ENCODE data around the gene TTLL3. TPM values are rescaled to one million over a fixed set of nuclear protein-coding genes. Genes with fewer than 3 reads are reported as not detected.
"Not testable (repeated sequence)": the region's sequence is repeated elsewhere in the genome, so short reads cannot be mapped to it uniquely, and the experiment has no call there.

TTLL3 gene
- total RNA-seq, 1 donor from 2014 or later: 7.1 TPM

DNA sequence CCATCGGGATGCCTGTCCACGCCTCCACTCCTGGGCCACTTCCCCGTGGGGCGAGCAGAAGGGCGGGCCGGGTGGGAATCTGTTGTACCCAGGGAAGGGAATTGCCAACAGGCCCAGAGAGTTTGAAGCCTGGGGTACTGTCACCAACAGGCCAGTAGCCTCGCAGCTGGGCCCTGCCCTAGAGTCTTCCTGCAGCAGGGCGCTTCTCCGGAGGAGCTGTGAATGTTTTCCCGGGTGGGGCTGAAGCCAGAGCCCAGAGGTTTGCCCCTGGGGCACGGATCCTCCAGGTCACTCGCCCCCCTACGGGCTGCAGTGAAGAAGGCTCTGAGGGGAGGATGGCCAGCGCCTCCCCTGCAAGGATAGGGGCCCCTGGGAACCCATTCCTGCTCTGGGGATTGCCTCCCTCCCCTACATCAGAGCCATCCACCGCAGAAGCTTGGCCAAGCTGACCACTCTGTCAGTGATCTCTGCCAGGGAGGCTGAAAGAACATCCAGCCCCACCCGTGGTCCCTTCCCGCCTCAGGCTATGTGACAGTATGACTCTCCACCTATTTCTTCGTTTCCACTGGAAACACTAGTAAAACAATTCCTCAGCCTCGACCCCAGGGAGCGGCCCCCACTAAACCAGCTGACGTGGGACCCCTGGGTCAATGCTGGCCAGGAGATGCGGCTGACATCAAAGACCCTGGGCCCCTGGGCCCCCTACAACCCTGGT lies 53.2 kb downstream of the TTLL3 start:
- DNase-seq (ENCODE audit: low spot score) (no peak), ATAC-seq (no peak)

DNA sequence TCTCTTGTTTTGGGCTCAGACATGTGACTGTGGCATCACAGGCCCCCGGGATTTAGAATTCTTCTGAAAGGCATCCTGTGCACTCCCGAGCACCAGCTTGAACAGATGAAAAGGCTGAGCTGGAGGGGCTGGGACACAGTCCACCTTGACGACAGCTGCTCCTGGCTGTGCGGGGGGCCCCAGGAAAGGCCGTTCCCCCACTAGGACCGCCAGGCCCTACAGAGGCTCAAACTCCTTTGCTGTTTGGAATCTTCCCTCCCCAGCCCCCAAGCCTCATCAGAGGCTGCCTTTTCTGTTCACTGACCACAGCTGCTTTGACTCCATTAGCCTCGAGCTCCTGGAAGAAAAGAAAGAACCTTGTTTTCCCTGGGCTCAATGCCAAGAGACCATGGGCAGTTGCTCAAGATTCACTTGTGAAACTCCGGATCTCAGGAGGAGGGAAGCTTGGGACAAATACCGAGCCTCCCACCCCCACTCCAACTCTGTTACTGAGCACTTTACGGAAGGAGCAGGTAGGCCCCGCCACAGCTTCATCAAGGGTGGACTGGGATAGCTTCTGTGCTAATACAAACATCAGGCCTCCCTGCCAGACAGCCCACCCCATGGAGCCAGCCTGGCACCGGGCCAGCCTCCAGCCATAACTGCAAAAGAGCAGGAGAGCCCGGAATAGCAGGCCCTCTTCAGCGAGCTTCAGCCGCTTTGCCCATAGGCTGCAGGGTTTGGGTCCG lies 54.3 kb downstream of the TTLL3 start:
- DNase-seq (ENCODE audit: low spot score): no peak
- ATAC-seq: no peak

DNA sequence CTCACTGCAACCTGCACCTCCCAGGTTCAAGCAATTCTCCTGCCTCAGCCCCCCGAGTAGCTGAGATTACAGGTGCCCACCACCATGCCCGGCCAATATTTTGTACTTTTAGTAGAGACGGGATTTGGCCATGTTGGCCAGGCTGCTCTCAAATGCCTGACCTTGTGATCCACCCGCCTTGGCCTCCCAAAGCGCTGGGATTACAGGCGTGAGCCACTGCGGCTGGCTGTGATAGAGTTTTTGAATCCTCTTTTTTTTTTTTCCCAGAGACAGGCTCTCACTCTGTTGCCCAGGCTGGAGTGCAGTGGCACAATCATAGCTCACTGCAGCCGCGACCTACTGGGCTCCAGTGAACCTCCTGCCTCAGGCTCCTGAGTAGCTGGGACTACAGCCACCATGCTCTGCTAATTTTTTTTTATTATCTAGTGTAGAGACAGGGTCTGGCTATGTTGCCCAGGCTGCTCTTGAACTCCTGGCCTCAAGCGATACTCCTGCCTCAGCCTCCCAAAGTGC lies 55.1 kb downstream of the TTLL3 start:
- DNase-seq (ENCODE audit: low spot score); ATAC-seq: not testable (repeated sequence)

DNA sequence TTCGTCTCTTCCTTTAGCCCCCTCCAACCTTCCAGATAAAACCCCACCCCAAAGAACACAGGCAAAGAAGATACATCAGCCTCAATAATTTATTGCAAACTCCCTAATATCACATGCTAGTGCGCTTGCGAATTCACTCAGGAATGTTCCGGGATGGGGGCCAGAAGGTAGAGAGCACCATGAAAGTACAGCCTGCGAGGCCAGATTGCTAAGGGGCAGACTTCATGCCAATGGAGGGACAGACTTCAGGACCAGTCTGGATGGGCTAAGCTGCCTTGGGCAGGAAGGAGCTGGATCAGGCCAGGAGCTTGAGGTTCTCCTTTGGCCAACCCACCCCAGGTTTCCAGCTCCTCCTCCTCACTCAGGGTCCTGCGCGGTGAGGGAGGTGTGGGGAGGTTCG lies 56.6 kb downstream of the TTLL3 start:
- DNase-seq (ENCODE audit: low spot score) (no peak), ATAC-seq (no peak)

- ATAC-seq (no peak), DNase-seq (ENCODE audit: low spot score) (no peak)
Observed at GRCh38 chr3:9867106-9867505, 57.0 kb downstream of the TTLL3 start.

DNA sequence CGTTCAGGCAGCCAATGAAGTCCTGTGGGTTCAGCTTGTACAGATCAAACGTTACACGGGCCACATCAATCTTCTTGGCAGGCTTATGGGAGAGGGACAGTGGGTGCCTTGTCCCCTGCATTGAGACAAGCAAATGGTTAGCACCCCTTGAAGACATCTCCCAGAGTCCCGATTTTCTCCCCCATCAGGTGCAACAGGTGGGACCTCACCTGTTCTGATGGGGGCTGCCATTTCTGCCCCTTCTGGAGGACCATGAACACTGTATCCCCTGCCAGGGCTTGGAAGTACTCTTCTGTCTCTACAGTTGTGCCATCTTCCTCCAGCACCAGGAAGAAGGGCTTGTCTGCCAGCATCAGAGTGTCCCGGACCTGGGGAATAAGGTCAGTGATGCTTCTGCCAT lies 59.9 kb downstream of the TTLL3 start:
- ATAC-seq: no peak
- no peak for DNase-seq (ENCODE audit: low spot score)

DNA sequence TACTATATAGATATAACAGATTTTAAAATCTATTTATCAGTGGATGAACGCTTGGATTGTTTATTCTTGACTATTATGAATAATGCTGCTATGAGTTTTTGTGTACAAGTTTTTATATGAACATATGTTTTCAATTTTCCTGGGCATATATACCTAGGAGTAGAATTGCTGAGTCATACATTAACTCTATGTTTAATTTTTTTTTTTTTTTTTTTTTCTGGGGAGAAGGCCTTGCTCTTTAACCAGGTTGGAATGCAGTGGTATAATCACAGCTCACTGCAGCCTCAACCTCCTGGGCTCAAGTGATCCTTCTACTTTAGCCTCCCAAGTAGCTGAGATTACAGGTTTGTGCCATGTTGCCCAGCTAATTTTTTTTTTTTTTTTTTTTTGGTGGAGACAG lies 60.9 kb downstream of the TTLL3 start:
- ATAC-seq: no peak
- DNase-seq (ENCODE audit: low spot score): no peak

- not testable (repeated sequence) for ATAC-seq
Observed at GRCh38 chr3:9872067-9872466, 62.0 kb downstream of the TTLL3 start.

DNA sequence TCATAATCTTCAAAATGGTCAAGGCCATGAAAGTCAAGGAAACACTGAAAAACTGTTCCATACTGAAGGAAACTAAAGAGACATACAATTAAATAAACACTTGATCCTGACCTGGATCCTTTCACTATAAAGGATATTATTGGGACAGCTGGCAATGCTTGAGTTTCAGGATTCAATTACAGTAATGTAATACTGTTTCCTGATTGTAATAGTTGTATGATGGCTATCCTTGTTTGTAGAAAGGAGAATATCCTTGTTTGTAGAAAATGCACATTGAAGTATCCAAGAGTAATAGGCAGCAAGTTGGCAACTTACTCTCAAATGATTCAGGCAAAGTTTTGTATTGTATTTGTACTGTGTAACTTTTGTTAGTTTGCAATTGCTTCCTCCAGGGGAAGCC lies 65.4 kb downstream of the TTLL3 start:
- DNase-seq (ENCODE audit: low spot score): no peak
- no peak for ATAC-seq

More at GRCh38 chr3:9872067-9872466, 62.0 kb downstream of the TTLL3 start:
- not testable (repeated sequence) for DNase-seq (ENCODE audit: low spot score)

- not testable (repeated sequence) for DNase-seq (ENCODE audit: low spot score); ATAC-seq
Observed at GRCh38 chr3:9876255-9876654, 66.2 kb downstream of the TTLL3 start.

- no peak for DNase-seq (ENCODE audit: low spot score)
- ATAC-seq: no peak
Observed at GRCh38 chr3:9876991-9877390, 66.9 kb downstream of the TTLL3 start.

- peak; percentile 93 for ATAC-seq
- no peak for DNase-seq (ENCODE audit: low spot score)
Observed at GRCh38 chr3:9878700-9879099, 68.6 kb downstream of the TTLL3 start.

- ATAC-seq (no peak), DNase-seq (ENCODE audit: low spot score) (no peak)
Observed at GRCh38 chr3:9879830-9880549, 69.9 kb downstream of the TTLL3 start, which contains the start of gene CIDEC. TSS of gene CIDEC (minus strand) at chr3:9880253. CDS start at chr3:9878486, 1,767 bp downstream.

DNA sequence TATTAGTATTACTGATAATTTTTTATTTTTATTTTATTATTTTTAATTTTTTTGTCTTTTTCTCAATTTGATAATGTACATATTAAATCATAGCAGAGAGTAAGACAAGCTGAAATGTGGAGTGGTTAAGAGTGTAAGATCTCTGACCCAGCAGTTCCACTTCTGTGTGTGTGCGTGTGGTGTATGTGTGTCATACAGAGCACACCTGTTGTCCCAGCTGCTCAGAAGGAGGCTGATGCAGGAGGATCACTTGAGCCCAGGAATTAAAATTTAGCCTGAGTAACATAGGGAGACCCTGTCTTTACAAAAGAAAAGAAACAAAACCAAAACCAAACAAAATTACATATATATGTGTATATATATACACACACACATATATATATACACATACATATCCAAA lies 71.4 kb downstream of the TTLL3 start:
- DNase-seq (ENCODE audit: low spot score) (no peak), ATAC-seq (no peak)

DNA sequence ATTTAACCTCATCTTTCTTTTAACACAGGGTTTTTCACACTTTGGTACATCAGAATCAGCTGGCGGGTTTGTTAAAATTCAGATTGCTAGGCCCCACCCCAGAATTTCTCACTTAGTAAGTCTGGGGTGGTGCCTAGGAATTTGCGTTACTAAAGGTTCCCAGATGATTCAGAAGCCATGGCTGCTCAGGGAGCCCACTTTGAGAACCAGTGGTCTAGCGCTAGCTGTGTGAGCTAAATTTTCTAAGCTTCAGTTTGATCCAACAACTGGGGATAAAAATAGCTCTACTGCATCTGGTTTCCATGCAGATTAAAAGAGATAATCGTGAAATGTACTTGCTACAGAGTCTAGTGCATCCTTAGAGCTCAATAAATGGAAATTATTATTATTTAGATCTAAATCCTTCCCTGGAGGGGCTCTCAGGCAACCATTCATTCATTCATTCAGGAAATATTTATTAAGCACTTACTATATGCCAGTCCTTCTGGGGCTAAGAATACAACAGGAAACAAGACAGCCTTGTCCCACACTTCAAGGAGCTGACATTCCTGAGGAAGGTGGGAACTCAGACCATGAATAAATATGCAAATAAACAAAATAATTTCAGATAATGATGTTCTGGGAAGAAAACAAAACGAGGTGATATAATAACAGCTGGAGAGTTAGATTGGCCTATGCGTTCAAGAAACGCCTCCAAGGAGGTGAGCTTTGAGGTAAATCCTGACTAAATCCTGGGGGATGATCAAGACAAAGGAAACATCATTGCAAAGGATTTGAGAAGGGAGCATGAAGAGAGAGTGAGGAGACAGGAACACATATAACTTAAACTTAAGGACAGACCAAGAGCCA lies 73.9 kb downstream of the TTLL3 start:
- no peak for ATAC-seq
- no peak for DNase-seq (ENCODE audit: low spot score)

GRCh38 chr3:9884555-9885165 lies 74.6 kb downstream of the TTLL3 start:
- DNase-seq (ENCODE audit: low spot score) (no peak), ATAC-seq (no peak)
